Activated T-cell treated with anti-CD3 and anti-CD28 coated beads for 4 hours (primary cell): Measurements from ENCODE around the gene KLF1.
"Not testable (repeated sequence)": the region's sequence is repeated elsewhere in the genome, so short reads cannot be mapped to it uniquely, and the experiment has no call there.

Experiments
- DNase-seq: peaks from one replicate; pipeline ENCODE4 v3.0.0-alpha.2; 2020

Gene KLF1

DNA sequence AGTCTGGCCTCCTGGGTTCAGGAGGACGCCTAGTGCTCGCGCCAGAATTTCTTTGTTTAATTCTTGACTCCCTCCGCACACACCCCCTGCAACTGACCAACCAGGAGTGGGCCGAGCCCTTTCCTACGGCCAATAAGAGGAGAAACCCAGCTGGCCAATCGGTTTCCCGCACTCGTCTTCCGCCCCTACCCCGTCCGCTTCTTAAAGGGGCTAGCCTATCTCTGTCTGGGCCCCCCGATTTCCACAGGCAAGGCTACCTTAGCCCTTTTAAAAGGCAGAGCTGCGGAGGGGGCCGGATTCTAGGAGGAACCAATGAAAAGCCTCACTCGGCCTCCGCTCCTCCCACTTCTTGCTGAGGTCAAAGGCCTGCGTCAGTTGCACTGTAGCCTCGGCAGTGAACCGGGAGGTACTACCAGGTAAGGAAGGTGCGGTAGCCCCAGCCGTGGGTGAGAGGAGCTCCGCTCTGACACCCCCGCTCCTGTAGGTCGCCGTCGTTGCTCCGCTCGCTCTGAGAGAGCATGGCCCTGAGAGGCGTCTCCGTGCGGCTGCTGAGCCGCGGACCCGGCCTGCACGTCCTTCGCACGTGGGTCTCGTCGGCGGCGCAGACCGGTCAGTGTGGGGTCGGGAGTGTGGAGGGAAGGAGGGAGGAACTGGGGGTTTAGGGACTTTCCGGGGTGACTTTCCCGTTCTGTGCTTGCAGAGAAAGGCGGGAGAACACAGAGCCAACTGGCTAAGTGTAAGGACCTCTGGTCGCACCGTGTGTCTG is 4.0 kb upstream of the KLF1 start, which contains the start of gene GCDH:
Gene GCDH (plus strand): TSS at position 374 of the 766 bp plus-strand sequence. CDS start 145 bp downstream, at position 519.
- peak; percentile 91 for DNase-seq

DNA sequence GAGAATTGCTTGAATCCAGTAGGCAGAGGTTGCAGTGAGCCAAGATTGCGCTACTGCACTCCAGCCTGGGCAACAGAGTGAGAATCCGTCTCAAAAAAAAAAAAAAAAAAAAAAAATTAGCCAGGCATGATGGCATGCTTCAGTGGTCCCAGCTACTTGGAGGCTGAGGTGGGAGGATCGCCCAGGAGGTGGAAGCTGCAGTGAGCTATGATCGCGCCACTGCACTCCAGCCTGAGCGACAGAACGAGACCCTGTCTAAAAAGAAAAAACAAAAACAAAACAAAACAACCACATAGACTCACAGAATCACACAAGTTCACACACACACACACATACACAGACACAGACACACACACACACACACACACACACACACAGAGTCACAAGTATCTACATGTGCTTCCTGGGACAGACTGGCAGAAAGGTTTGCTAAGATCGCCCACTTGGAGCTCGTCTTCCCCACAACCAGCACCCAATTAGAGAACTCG is 3.3 kb upstream of the KLF1 start:
- DNase-seq = not testable (repeated sequence)

DNA sequence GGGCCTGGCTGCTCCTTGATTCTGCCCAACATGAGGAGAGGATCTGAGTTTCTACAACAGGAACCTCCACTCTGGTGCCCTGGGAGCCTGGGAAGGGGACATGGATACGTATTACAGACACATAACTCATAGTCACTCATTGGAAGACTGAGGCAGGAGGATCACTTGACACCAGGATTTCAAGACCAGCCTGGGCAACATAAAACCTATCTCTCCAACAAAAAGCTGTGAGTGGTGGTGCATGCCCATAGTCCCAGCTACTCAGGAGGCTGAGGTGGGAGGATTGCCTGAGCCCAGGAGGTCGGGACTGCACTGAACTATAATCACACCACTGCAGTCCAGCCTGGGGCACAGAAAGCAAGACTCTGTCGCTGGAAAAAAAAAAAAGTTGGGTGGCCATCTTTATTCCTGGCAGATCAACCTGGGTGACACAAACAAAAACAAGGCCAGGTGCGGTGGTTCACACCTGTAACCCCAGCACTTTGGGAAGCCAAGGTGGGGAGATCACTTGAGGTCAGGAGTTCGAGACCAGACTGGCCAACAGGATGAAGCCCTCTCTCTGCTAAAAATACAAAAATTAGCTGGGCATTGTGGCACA is 1.1 kb upstream of the KLF1 start:
- DNase-seq = no peak

DNA sequence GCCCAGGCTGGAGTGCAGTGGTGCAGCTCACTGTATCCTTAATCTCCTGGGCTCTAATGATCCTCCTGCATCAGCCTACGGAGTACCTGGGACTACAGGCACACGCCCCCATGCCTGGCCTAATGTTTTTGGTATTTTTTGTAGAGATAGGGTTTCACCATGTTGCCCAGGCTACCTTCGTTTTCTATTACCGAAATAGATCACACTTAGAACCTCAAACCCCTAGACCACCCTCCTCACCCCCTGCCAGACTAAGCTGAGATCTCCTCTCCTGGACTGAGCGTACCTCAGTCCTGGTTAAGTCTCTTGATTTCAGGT is 391 bp downstream of the KLF1 start:
- no peak for DNase-seq

DNA sequence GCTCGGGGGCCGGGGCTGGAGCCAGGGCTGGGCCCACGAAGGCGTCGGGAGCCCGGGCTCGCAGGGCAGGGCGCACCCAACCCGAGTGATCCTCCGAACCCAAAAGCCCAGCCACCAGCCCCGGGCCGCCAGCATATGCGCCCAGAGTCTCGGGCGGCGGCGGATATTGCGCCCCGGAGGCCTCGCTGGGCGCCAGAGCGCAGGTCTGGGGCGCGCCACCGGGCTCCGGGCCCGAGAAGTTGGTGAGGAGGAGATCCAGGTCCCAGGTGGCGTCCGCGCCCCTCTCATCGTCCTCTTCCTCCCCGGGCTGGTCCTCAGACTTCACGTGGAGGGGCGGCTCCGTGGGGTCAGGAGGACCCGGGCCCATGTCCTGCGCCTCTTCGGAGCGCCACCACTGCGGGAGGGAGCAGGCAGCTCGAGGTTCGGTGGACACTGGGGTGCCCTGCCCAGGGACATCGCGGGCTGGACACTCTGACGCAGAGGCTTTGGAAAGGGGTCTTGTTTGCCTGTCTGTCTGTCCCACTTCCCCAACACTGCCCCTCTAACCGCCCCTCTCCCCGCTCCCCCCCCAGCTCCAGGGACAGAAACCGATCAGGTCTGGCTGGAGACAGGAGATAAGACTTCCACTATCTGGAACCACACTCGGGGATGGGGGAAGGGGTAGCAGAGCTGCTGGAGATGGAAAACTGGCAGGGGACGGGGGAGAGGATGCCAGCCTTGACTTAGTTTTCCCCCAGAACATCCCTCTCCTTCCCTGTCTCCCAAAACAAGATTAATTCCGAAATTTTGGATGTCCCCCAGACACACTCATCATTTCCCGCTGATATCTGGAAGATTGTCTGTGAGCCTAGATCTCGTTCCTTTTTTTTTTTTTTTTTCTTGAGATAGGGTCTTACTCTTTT is 1.0 kb downstream of the KLF1 start:
- no peak for DNase-seq

DNA sequence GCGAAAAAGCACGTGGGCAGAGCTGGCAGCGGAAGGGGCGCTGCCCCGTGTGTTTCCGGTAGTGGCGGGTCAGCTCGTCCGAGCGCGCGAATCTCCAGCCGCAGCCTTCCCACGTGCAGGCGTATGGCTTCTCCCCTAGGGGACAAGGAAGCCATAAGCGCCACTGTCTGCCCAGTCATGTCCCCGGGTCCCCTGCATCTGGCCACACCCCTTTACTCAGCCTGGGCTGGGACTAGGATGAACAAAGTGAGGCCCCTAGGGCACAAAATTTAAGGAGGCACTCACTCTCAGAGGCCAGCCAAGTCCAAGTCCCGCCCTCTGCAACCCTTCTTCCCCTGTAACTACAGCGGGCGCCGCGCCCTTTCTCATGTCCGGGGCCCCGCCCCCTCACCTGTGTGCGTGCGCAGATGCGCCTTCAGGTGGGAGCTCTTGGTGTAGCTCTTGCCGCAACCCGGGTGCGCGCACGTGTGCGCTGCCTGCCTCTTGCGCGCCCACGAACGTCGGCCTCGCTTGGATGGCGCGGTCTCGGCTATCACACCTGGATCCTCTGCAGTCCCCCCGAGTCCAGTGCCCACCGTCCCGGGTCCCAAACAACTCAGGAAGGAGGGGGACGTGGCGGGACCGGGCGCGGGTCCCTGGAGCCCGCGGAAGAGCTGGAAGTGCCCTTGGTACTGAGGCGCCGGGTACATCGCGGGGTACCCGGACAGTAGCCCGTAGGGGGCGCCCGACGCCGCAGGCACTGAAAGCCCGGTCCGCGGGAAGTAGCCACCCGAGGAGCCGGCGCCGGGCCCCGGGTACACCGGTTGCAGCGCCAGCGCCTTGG is 1.9 kb downstream of the KLF1 start:
- DNase-seq = peak; percentile 81

DNA sequence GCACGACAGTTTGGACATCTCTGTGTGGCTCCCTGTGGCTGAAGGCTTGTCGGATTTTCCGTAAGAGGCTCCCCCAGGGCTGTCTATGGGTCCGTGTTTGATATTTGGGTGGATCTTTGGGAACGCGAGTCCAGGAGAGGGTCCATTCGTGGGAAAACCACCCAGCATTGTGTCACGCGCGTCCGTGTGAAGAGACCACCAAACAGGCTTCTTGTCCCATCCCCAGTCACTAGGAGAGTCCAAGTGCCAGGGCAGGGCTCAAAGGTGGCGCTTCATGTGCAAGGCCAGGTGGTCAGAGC is 2.4 kb downstream of the KLF1 start:
- DNase-seq = no peak

DNA sequence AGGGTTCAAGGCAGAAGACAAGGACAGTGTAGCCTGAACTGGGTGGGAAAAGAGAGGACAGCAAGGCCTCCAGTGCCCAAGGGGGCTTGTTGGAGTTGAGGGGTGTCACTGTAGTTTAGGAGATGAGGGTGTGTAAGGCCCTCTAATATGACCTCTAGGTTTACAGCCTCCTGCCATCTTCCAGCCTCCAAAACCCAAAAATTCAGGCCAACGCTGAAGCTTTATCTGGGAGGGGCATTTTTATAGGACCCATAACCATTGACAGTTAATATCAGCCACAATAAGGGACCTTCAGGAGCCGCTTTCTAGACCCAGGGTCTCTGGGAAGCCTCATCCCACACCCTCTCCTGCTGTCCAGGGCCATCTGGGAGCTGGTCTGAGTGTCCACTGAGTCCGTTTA is 2.8 kb downstream of the KLF1 start:
- DNase-seq = no peak

DNA sequence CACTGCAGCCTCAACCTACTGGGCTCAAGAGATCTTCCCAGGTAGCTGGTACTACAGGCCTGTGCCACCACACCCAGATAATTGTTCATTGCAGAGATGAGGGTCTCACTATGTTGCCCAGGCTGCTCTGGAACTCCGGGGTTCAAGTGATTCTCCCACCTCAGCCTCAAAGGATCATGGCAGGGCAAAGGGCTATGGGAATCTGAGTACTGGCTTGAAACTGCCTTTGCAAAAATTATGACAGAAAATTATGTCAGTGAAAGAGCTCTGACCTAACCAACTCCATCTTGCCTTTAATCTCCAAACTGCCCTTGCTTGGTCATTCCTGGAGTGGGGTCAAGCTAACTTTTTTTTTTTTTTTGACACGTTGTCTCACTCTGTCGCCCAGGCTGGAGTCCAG is 4.4 kb downstream of the KLF1 start:
- no peak for DNase-seq

DNA sequence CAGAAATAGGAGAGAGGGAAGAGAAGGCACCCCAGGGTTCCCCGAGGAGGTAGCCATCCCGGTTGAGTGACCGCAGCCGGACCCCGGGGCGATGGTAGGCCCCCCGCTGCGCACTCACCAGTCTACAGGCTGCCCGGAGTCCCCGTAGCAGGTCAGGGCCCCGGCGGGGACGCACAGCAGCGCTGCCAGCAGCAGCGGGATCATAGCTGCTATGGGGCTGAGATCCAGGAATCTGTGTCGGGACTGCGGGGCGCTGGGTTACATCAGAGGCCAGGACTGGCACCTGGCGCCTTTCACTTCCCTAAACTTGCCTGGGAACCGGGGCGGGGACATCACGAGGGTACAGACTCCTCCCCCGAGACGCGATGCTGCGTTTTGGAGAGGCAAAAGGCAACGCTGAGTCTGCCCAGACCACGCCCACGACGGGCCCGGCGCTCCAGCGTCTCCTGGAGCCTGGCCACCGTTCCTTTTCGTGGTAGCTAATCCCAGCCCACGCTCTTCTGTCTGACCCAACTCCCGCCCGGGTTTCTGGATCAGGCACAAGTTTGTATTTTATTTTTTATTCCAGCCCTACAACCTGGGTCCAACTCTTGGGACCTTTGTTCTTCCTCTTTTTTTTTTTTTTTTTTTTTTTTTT is 5.7 kb downstream of the KLF1 start, which contains the start of gene DNASE2:
Gene DNASE2 (minus strand): TSS at position 278 of the 637 bp plus-strand sequence. CDS start 74 bp downstream, at position 204.
- peak; percentile 79 for DNase-seq

DNA sequence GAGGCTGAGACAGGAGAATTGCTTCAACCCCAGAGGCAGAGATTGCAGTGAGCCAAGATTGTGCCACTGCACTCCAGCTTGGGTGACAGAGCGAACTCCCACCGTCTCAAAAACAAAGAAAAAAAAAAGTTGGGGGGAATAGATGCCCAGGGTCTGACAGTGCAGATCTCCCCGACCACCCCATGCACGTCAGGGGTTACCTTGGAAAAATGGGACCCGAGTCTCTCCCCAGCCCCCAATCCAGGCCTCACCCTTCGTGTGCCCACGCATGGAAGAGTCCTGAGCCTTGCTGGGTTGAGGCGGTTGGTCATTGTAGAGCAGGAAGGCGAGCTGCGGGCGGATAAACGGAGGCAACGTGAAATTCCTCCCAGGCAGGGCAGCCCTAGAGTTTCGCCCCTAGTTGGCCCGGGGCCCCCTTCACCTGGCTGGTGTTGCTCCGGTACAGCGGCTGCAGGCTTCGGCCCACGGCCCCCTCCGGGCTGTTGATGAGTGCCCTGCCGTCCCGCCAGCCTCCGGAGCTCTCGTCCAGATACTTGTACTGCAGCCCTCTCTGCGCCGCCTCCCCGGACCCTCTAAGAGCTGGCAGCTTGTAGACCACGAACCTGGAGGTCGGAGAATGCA is 6.3 kb downstream of the KLF1 start:
- DNase-seq = no peak

DNA sequence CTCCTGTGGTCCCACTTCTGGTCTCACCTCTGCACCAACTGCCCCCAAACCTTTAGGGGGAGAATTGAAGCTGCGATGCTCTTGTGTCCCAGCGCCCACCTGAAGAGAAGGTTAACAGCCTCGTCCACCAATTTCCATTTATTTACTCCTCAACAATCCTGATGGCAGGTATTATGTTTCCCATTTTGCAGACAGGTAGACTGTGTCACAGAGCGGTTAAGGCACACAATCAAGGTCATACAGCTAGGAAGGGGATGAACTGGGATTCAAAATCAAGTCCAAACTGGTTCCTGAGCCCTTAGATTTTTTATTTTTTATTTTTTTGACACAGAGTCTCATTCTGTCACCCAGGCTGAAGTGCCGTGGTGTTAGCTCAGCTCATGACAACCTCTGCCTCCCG is 11.9 kb downstream of the KLF1 start:
- no peak for DNase-seq

DNA sequence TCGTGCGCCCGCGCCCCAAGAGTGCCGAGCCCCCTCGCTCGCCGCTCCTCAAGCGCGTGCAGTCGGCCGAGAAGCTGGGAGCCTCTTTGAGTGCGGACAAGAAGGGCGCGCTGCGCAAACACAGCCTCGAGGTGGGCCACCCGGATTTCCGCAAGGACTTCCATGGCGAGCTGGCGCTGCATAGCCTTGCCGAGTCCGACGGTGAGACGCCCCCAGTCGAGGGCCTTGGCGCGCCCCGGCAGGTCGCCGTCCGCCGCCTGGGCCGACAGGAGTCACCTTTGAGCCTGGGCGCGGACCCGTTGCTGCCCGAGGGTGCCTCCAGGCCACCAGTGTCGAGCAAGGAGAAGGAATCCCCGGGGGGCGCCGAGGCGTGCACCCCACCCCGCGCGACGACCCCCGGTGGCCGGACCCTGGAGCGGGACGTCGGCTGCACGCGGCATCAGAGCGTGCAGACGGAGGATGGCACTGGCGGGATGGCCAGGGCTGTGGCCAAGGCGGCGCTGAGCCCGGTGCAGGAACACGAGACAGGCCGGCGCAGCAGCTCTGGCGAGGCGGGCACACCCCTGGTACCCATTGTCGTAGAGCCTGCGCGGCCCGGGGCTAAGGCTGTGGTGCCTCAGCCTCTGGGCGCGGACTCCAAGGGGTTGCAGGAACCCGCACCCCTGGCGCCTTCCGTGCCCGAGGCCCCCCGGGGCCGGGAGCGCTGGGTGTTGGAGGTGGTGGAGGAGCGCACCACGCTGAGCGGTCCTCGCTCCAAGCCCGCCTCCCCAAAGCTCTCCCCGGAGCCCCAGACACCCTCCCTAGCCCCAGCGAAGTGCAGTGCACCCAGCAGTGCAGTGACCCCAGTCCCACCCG is 12.9 kb downstream of the KLF1 start:
- DNase-seq = no peak

DNA sequence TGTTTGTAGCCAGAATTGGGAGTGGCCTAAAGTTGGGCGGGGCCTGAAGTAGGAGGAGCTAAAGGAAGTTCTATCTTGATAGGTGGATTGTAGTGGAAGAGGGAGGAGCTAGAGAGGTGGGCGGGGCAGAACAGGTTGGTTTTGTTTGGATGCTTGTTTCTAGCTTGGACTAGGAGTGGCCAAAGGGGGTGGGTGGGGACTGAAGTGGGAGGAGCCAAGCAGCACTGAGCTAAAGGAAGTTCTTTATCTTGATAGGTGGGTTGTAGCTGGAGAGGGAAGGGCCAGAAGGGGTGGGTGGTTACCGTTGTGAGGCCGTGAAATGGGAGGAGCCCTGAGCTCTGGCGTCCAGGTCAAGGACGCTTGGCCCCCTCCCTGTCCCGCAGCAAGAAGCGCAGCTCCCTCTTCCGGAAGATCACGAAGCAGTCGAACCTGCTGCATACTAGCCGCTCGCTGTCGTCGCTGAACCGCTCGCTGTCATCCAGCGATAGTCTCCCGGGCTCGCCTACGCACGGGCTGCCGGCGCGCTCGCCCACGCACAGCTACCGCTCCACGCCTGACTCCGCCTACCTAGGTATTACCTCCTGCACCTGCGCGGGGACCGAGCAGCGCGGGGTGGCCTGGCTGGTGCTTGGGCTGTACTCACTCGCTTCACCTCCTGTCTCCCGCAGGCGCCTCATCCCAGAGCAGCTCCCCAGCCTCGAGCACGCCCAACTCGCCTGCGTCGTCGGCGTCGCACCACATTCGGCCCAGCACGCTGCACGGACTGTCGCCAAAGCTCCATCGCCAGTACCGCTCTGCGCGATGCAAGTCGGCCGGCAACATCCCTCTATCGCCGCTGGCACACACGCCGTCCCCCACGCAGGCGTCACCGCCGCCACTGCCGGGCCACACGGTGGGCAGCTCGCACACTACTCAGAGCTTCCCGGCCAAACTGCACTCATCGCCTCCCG is 13.8 kb downstream of the KLF1 start:
- no peak for DNase-seq

DNA sequence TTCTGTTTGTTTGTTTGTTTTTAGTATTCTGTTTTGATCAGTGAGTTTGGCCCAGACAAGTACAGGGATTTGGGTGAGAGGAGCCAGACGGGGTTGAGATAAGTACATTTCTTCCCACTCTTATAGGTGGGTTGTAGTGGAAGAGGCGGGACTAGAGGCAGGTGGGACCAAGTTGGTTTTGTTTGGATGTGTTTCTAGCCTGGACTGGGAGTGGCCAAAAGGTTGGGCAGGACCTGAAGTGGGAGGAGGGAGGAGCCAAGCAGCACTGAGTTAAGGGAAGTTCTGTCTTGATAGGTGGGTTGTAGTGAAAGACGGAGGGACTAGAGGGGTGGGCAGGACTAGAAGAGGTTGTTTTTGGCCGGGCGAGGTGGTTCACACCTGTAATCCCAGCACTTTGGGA is 14.7 kb downstream of the KLF1 start:
- DNase-seq = no peak

DNA sequence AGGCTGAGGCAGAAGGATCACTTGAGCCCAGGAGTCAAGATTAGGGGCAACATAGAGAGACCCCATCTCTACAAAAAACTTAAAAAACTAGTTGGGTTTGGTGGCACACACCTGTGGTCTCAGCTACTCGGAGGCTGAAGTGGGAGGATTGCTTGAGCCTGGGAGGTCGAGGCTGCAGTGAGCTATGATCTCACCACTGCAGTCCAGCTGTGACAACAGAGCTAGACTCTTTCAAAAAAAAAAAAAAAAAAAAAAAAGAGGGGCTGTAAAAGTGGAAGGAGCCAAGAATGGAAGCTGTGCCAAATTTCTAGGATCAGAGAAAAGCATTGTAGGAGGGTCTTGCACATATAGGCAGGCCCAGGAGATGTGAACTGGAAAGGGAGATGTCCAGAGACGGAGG is 15.3 kb downstream of the KLF1 start:
- no peak for DNase-seq

DNA sequence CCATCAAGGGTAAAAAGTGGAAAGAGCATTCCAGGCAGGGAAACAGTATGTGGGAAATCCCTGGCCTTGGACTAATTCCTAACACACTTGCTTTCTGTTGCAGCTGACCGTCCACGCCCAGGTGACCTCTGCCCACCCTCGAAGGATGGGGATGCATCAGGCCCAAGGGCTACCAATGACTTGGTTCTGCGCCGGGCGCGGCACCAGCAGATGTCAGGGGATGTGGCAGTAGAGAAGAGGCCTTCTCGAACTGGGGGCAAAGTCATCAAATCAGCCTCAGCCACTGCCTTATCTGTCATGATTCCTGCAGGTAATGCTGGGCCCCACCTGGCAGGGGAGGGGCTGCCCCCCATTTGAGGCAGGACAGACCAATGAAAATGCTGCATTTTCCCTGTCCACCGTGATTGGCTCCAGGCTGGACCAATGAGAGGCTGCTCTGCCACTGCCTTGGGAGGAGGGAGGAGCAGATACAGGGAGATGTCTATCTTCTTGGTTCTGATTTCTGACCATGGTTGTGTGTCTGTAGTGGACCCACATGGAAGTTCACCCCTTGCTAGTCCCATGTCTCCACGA is 18.4 kb downstream of the KLF1 start:
- DNase-seq = no peak

DNA sequence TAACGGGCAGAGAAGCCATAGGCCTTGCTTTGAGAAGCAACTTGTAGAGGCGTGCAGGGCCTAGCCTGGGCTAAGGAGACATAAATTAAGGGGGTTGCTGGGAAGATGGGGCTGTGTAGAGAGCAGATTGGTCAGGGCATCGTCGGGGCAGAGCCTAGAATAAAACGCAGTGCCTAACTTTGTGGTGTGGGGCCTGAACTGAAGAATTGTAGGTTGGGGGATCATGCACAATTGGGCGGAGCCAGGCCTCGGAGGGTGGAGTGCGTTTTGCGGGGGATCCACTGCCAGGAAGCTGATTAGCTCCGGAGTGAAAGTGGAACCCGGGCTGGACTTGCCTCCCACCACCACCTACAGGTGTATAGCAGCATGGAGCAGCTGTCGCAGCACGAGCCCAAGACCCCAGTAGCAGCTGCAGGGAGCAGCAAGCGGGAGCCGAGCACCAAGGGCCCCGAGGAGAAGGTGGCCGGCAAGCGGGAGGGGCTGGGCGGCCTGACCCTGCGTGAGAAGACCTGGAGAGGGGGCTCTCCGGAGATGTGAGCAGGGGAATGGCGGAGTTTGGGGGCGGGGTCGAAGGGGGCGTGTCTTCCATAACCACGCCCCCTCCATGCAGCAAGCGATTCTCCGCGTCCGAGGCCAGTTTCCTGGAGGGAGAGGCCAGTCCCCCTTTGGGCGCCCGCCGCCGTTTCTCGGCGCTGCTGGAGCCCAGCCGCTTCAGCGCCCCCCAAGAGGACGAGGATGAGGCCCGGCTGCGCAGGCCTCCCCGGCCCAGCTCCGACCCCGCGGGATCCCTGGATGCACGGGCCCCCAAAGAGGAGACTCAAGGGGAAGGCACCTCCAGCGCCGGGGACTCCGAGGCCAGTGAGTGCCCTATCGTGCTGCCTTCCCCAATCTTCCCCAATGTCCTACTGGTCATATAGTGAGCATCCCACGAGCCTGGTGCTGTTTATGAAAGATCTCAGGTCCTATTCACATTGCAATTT is 19.6 kb downstream of the KLF1 start:
- DNase-seq = peak; percentile 54
